GM18511 (cell line): ENCODE data around the gene HEXIM1.

Source experiments
- ATAC-seq: cut with Tn5 transposase; IDR thresholded peaks from one replicate; pipeline ENCODE4 v1.9.1; 2021; ENCODE audit warnings: mild to moderate bottlenecking, moderate library complexity; ENCODE audit not compliant: unreplicated experiment

HEXIM1 gene

DNA sequence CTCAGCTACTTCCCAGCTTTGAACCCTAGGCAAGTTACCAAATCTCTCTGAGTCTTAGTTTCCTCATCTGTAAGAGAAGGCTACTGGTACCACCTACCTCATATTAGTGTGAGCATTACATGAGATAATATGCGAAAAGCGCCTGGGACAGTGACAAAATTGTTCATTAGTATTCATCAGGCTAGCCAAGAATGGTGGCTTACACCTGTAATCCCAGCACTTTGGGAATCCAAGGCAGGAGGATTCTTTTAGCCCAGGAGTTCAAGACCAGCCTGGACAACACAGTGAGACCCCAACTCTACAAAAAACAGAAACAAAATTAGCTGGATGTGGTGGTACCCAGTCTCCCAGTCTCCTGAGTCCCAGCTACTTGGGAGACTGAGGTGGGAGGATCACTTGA is 19.3 kb upstream of the HEXIM1 start:
- ATAC-seq: no peak

DNA sequence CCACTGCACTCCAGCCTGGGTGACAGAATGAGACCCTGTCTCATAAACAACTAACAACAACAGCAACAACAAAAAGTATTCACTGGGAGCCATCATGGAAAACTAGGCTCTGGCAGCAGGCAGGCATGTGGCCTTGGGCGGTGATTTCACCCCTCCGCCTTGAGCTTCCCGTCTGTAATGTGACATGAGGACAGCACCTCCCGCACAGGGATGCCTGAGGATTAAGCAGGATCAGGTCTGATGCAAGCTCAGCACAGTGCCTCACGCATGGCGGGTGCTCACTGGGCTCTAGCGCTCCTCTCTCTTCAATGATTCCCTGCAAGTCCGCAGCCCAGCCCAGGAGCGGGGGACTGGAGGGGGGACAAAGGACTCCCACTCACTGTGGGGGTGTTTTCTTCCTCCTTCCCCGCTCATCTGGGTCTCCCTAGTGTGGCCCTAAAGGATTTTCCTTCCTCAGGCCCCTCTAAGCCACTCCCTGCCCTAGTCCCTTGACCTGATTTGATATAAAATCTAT is 18.8 kb upstream of the HEXIM1 start:
- ATAC-seq: no peak

DNA sequence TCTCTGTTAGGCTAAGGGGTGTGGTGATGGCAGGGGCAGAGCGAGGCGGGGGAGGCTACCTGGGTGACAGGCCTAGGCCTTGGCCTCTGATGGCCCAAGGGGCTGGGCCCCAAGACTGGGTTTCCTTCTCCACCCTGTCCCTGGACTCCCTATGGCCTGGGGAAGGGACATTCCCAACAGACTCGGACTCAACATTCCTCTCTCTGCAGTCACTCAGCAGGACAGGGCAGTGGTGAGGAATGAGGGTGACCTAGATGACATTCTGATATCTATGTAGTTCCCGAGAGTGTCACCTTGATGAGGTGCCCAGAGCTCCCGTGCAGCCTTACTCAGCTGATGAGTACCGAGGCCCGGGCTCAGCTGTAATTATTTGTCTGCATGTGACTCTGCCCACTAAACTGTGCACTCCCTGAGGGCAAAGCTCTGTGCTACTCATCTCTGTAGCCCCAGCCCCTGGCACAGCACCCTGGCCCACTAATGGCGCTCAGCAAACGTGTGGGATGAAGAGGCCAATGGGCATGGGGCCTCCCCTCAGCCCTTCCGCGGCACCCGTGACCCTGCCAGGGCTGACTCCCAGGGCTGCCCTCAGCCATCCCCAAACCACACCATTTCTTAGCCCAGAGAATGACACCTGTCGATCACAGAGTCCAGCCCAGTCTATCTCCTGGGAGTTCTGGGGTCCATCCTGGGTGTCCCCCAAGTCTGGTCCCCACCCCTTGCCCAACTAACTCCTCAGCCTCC is 18.2 kb upstream of the HEXIM1 start:
- no peak for ATAC-seq

DNA sequence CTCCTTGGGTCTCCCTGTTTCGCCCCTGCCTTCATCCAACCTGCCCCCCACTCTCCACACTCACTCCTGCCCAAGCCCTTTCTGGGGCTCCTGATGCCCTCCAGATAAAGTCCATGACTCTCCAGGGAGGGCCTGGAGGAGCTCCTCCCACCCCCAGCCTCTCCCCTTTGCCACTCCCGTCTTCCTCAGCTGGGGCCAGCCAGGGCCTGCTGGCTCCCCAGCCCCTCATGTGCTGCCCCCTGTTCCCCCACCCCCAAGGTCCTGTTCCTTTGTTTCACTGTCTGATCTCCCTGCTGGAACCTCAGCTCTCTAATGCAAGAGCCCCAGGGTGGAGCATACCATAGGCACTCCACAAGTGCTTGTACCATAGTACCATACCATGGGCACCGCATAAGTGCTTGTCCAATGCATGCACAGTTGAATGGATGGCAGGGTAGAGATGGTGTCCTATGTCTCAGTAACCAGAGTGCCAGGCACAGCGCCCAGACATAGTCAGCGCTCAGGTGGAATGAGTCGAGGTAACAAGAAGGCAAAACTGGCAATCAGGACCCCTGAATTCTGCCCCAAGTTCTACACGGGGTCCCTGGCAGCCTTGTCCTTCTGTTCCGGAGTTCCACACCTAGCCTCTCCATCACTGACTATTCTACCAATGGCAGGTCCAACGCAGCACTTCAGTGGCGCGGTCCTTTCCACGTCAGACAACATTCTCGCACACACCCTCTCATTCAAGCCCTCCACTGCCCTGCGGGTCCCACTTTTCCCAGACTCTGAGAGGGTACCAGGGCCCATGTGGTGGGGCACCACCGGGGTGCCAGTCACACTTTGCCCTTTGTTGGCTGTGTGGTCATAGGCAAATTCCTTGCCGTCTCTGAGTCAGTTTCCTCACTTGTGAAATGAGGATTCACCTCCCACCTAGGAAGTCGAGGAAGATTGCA is 17.3 kb upstream of the HEXIM1 start:
- no peak for ATAC-seq

DNA sequence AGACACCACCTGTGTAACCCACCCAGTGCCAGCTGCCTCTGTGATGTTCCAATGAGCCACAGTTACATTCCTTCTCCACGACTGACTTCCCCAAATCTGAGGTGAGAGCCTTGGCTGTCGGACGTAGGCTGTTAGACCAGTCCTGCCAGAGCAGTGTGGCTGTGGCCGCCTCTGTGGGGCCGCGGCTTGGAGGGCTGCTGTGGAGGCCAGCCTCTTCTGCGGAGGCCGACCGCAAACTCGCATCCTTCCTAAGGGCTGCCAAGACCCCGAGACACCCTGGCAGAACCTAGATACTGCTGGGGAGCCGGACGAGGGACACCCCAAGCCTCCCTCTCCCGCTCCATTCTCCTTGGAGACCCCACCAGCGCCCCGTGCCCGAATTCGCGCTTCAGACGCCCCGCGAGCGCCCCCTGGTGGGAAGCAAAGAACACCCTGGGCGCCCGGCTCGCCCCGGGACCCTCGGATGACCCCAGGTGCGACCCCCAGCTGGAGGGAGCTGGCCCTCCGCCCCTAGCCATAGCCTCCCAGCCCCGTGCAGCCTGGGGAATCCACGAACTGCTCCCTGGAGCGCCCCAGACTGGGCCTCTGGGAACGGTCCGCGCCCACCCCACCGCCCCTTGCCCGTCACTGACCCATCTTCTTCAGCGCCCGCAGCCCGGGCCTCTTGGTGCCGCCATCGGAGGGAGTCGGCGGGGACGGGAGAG is 16.5 kb upstream of the HEXIM1 start:
- ATAC-seq: no peak

DNA sequence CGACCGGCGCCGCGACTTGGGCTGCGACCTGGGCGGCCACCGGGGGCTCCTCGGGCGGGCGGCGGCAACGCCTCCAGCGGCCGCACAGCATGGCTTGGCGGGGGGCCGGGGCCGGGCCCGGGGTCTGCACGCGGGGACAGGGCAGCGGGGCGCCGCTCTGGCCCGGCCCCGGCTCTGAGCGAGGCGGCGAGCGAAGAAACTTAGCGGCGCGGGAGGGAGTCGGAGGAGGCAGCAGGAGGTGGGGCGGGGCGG is 16.0 kb upstream of the HEXIM1 start, which contains the start of gene PLCD3:
Gene PLCD3, minus strand, starts transcription at position 196 of the 252 bp plus-strand sequence. Its CDS starts 105 bp downstream, at position 91.
- no peak for ATAC-seq

DNA sequence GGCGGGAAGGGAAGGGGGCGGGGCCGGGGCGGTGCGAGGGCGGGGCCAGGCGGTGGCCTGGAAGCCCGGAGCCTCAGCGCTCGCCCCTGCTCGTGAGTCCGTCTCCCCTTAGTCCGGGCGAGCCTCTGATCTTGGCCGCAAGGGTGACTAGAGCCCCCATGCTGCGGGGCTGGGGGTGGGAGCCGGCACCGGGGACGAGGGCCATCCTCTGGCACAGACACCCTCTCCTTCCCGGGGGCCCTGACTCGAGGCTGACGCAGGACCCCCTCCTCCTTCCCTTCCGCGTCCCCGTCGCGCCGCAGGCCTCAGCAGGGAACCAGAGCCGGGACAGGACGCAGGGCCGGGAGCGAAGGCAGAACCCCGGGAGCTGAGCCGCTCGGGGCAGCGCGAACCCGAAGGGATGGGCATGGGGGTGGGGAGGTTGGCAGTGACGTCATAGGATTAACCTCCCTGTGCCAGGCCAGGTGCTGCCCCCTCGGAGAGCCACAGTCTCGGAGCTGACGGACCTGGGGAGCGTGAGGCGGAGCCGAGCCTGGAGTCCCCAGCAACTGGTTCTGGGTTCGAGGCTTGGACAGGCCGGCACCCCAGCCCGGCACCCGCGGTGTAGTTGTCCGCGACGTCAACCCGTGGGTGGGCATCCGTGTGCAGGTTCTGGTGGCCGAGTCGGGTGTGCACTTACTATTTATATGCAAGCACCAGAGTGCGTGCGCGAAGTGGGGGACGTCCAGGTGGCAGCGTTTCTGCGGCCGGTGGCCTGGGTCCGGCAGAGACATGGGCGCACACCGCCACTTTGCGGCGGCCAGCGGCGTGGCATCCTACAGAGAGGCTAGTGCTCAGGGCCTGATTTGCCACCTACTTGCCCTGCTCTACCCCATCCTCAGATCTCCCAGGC is 15.5 kb upstream of the HEXIM1 start:
- peak; percentile 43 for ATAC-seq

DNA sequence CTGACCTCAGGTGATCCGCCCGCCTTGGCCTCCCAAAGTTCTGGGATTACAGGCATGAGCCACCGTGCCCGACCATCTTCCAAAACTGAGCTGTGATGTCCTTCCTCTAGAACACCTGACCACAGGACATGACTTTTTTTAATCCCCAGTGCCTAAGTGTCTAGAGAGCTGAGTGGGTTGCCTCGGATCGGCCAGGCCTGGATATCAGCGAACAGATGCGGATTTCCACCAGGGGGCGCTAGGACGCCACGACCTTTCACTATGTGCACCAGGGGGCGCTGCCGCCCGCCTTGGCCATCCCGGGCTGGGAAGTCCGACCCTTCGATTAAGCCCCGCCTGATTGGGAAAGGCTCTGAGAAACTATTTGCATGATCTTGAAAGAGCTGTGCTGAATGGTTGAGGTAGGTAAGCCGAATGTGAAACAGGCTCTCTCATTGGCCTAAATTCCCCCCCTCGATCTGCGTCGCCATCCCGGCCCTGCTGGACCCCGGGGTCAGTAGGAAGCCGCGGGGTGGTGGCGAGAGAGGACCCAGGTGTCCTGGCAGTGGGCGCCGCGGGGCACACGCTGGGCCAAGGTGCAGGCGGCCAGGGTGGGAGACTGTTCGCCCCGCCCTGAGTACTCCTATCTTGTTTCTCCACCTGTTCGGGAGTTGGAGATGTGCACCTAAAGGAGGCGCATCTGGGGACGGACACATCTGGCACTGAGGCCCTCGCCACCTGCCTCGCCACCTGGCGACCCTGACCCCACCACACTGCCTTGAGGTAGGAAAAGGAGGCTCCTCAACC is 12.9 kb upstream of the HEXIM1 start, which contains the start of gene ACBD4:
Gene ACBD4, plus strand, starts transcription at position 496 of the 786 bp plus-strand sequence. CDS start 458 bp downstream, outside the sequence.
- peak; percentile 80 for ATAC-seq

DNA sequence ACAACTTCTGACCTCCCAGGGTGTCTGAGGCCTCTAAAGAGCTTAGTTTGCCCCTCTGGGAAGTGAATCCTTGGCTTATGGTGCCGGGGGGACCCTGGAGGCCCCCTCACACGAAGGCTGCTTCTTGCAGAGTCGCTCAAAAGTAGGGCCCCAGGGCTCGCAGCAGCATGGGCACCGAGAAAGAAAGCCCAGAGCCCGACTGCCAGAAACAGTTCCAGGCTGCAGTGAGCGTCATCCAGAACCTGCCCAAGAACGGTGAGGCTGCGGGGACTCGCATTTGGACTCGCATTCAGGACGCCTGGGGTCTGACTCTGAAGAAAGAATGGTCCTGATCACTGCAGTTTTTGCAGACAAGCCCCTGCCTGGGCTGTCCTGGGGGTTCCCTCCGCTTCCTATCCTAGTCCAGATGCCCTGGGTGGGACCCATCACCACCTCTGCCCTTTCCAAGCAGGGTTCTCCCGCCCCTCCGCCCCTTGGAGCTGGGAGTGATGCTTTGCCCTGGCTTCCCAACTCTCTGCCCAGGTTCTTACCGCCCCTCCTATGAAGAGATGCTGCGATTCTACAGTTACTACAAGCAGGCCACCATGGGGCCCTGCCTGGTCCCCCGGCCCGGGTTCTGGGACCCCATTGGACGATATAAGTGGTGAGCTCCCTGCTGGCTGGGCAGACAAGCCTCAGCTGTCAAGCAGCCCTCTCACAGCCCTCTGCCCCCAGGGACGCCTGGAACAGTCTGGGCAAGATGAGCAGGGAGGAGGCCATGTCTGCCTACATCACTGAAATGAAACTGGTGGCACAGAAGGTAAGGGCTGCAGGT is 12.1 kb upstream of the HEXIM1 start:
- ATAC-seq: no peak

DNA sequence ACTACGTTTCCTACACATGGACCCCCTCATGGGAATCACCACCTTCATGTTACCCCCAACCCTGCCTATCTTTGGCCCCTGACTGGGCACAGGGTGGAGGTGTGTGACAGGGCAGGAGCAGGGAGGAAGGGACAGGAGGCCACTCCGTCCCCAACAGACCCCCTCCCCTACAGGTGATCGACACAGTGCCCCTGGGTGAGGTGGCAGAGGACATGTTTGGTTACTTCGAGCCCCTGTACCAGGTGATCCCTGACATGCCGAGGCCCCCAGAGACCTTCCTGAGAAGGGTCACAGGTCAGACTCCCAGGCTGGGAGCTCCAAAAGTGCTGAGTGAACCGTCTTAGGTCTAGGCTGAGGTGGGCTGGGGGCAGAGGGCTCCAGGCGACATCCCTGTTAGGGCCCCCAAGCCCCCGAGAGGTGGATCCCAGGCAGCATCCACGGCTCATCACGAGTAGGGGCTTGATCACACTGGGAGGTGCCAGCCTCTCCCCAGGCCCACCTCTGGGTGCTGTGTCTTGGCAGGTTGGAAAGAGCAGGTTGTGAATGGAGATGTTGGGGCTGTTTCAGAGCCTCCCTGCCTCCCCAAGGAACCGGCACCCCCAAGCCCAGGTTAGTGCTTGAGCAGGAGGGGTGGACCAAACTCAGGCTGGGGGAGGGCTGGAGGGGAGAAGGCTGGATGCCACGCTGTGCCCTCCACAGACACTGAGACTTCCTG is 11.3 kb upstream of the HEXIM1 start:
- no peak for ATAC-seq

DNA sequence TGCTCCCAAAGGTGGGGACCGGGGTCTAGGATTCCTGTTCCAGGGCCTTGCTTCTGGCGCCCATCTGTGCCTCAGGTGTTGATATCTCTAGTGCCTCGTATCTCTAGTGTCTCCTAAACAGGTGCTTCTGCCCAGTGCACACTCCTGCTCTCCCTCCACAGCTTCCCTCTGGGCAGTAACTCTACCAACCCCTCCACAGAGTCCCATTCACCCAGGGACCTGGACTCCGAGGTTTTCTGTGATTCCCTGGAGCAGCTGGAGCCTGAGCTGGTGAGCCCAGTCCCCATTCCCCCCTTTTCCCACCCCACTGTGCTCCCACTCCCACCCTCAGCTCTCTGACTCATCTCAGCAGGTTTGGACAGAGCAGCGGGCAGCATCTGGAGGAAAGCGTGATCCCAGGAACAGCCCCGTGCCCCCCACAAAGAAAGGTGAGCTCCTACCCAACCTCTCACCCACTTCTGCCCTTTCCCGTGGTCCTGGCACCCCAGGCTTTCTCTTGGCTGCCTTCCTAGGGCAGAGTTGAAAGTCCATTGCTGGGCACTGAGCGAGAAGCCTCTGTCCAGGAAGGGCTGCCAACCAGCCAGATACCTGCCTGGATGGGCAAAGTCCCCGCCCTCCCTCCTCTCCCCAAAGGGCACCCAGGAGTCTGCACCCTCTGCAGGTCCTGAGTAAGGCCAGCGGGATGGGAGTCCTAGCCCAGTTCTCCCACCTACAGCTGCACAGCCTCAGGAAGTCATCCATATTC is 10.5 kb upstream of the HEXIM1 start:
- ATAC-seq: no peak

DNA sequence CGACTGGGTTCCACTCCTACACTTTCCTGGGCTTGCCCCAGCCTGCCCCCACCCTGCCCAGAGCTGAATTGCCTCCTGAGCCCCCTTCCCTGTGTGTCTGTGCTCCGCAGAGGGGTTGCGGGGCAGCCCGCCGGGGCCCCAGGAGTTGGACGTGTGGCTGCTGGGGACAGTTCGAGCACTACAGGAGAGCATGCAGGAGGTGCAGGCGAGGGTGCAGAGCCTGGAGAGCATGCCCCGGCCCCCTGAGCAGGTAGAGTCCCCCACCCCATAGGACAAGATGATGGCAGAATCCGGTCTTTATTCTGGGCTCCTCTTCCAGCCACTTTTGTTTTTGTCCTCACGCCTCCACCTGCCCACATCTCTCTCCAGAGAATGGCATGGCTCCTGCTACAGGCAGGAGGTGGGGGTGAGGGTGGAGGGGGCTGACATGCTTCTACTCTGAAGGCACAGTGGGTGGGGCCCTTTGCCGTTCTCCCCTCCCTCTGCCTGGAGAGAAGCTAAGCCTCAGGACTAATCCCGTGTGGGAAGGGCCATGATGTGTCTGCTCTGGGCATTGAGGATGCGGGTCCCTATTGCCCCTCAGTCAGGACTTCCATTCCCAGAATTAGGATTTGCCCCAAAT is 9.3 kb upstream of the HEXIM1 start:
- no peak for ATAC-seq

DNA sequence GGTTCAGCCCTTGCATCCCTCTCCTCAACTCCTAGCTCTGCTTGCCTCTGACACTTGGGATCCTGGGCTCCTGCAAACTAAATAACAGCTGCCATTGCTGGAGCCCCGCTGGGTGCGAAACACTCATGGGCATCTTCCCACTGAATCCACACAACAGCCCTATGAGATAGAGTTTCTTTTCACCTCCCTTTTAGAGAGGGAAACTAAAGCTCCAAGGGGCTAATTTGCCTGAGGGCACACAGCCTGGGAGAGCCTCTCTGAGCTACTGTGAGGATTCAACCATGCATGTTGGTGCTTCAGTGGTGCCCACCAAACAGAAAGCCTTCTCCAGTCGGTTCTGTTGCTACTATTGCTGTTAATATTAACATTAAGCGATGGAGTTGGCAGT is 8.7 kb upstream of the HEXIM1 start:
- ATAC-seq: no peak

DNA sequence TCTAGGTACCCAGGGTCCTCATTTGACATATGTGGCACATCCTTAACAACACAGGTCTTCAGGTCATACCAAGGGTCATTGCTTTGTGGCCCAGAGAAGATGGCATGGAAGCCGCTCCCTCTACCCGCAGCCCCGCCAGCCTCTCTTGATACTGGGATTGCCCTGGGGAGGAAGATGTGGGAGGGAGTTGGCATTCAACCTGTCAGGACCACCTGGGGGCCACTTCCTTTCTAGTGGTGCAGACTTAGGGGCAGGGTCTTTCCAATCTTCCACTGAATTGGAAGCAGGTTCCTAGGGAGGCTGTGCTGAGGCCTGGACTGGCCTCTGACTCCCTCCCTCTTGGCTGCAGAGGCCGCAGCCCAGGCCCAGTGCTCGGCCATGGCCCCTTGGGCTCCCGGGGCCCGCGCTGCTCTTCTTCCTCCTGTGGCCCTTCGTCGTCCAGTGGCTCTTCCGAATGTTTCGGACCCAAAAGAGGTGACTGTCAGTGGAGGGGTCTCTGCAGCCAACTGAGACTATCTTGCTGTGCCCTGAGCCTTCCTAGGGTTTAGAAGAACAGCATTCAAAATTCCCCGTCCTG is 5.1 kb upstream of the HEXIM1 start:
- ATAC-seq: no peak

DNA sequence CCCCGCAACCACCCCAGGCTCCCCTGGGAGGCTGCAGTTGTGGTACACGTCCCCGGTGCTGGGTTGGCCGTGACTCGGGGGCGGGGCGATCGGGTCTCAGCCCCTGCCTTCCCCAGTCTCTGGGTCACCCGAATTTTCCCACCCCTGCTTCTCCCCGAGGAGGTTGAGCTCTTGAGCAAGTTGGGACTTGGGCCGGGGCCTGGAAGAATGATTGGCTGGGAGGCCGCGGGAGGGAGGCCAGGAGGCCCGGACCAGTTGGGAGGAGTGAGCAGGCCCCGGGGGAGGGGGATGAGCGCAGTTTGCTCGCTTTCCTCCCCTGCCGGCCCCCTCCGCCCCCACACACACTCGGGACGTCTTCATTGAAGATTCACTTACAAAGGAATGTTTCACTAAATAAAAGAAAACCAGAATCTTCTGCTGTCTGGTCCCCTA is 4.5 kb upstream of the HEXIM1 start:
- ATAC-seq: no peak

DNA sequence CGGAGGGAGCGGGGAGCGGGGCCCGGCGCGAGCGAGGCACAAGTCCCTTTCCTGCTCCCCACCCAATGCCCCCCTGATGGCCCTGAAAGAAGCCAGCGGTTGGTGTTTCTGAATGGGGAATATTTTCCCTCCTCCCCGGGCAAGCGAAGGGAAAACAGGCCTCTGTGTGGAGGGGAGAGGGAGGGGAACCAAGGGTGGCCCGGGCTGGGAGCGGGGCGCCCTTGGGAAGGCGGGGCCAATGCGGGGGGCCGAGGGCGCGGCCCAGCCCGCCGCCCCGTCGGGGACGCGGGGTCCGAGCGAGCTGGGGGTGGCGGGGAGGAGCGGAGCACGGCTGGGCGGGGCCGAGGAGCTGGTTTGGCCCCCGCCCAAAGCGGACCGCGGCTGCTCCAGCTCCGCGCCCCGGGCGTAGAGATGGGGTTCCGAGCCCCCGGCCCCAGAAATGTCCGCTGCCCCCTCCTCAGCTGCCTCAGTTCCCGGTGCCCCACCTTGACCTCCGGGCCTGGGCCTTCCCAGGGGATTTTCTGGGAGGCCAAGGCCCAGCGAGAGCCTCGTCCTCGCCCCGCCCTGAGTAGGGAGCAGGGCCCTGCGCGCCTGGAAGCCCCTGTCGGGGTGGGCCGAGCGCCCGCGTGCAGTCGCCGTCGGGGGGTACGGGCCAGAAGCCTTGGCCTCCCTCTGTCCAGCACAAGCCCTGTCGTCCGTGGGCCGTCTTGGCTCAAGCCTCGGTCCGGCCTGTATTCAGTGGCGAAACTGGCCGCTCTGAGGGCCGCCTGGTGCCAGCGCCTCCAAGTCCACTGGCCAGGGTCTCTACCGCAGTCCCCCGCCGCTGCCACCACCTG is 3.9 kb upstream of the HEXIM1 start:
- ATAC-seq: no peak
